LHCN-M2 (cell line): ENCODE measurements around the gene CLK3. TPM values are rescaled to one million over a fixed set of nuclear protein-coding genes. Genes with fewer than 3 reads are reported as not detected.
A peak's percentile ranks its signal among the peaks of the same experiment; 100 is the strongest.
"Not testable (repeated sequence)": the region's sequence is repeated elsewhere in the genome, so short reads cannot be mapped to it uniquely, and the experiment has no call there.

Experiments
- DNase-seq: peaks from one replicate; pipeline ENCODE4 v3.0.0-alpha.2; 2012; ENCODE audit warnings: low read depth
- total RNA-seq: library from RNA; depleted of rRNA; stranded (reverse); fragments of >200 nt; gene quantifications from 2 replicates; pipeline ENCODE4 v1.2.3, GENCODE V29; 2014

CLK3 gene
- total RNA-seq, 1 experiment from 2014 or later: 60.5 TPM

DNA sequence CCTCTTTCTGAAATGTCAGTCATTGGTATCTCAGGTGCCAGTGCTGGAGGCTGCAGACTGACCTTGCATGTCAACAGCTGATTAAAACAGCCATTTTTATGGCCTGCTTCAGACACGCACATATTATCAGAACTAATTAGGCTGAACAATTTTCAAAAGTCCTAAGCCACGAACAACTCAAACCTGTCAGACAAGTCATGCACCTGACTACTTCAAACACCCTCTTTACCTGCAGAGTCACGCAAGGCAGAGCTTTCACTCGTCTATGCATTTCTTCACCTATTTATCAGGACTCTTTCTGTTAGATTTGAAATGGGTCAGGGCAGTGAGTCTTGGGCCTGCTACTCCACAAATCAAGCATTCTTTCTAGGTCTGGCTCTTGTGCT lies 26.7 kb downstream of the CLK3 start:
- no peak for DNase-seq

- DNase-seq: no peak
Observed at GRCh38 chr15:74642734-74643664, 27.4 kb downstream of the CLK3 start.

GRCh38 chr15:74643665-74644204 lies 28.1 kb downstream of the CLK3 start:
- no peak for DNase-seq

DNA sequence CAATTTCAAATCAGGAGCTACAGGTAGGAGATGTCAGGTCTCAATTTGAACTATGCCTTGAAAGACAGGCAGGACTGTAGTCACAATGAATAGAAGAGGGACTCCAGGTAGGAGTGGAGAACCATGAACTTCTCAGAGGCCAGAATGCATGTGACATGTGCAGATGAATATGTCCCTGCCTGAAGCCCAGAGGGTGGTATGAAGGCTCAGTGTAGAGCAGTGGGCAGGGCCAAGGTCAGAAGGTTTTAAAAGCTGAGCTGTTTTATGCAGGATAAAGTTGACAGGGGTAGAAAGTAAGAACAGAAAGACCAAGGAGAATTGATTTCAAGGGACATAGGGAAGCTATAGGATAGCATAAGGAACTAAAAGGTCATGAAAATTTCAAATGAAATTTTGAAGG lies 30.8 kb downstream of the CLK3 start:
- no peak for DNase-seq

DNA sequence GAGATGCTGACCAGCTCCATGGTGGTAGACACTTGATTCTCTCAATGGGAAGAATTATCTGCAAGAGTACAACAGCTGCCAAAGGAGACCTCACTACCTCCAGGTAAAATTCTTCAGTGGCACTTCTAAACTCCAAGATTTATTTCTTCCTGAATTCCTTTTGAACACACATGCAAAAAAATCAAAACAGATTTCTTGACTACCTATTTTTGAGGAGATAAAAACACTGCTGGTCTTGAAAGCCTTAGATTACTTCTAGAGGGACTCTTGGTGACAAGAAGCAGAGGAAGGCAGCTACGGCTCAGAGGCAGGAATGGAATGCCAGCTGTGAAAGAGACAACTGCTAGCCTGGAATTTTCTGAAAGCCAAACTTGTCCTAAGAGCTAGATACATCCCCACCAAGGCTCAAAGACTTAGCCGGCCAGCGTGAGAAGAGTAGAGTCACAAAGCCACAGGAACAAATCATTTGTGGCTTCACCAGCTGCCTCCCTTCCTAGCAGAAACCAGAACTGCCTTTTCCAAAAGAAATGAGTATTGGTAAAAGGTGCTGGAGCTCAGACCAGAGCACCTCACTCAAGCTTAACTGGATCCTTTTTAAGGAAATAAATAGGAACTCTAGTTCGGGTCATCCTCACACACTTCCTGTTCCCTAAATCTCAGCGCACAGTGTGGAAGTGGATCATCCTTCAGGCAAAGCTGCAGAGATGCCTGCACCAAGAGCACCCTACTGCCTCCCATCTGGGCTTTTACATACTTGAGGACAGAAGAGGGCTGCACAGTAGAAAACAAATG lies 32.6 kb downstream of the CLK3 start:
- peak; percentile 71 for DNase-seq

- peak; percentile 46 for DNase-seq
Observed at GRCh38 chr15:74651242-74651741, 35.7 kb downstream of the CLK3 start.

GRCh38 chr15:74653426-74654102 lies 37.9 kb downstream of the CLK3 start:
- DNase-seq: peak; percentile 84

- no peak for DNase-seq
Observed at GRCh38 chr15:74655424-74655823, 39.8 kb downstream of the CLK3 start.

DNA sequence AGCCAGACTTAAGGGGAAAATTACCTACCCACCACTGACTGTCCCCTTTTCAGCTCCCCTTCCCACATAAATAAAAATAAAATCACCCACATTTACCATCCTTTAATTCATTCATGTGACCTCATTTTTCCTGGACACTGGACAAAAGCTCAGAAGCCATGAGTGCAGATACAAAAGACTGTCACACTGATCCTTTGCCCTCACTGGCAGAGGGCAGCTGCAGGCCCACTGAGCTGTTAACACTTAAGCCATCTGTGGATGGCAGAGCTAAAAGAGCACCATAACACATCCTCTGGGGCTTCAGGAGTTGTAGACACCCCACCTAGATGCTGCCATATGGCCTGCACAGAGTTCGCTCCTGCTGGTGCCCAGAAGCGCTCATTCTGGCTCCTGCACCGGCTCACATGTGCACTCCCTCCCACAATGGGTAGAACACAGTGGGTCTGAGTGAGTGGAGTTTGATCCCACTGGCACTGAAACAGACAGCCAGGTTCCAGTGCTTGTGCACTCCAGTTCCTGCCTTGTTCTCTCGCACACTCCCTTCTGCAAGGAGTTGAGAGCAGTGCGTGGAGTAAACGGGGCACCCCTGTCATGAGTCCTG lies 41.4 kb downstream of the CLK3 start:
- no peak for DNase-seq

GRCh38 chr15:74657846-74658245 lies 42.2 kb downstream of the CLK3 start:
- DNase-seq: no peak

DNA sequence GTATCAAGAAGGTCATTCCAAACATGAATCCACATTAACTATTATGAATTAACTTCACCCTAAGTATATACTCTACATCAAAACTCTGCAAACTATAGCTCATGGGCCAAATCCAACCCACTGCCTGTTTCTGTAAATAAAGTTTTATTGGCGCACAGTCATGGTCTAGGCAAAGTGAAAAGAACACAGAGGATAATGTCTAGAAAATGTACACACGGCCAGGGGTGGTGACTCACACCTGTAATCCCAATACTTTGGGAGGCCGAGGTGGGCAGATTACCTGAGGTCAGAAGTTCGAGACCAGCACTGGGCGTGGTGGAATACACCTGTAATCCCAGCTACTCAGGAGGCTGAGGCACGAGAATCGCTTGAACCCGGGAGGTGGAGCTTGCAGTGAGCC lies 45.6 kb downstream of the CLK3 start:
- not testable (repeated sequence) for DNase-seq

- DNase-seq: no peak
Observed at GRCh38 chr15:74662064-74662860, 46.6 kb downstream of the CLK3 start.

GRCh38 chr15:74663303-74664027 lies 47.8 kb downstream of the CLK3 start:
- no peak for DNase-seq

GRCh38 chr15:74664028-74664616 lies 48.5 kb downstream of the CLK3 start:
- no peak for DNase-seq

DNA sequence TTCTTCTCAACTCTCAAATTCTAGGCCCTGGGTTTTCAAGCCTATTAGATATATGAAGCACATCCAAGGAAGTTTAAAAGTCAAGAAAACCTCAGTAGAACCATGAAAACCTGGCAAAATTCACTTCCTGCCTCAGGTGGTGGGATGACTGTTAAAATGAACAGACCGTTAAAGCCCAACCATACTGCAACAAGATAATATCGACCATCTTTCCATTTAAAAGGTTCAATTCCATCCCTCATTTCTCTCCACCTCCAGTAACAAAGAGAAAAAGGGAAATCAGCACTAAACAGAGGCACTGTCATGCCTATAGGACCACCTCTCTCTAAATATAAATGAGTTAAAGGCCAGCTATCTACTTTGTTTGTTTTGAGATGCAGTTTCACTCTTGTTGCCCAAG lies 49.0 kb downstream of the CLK3 start:
- DNase-seq: no peak

- DNase-seq: no peak
Observed at GRCh38 chr15:74667975-74668374, 52.3 kb downstream of the CLK3 start.

GRCh38 chr15:74669627-74670026 lies 54.0 kb downstream of the CLK3 start:
- no peak for DNase-seq

GRCh38 chr15:74674161-74674560 lies 58.5 kb downstream of the CLK3 start:
- DNase-seq: no peak

DNA sequence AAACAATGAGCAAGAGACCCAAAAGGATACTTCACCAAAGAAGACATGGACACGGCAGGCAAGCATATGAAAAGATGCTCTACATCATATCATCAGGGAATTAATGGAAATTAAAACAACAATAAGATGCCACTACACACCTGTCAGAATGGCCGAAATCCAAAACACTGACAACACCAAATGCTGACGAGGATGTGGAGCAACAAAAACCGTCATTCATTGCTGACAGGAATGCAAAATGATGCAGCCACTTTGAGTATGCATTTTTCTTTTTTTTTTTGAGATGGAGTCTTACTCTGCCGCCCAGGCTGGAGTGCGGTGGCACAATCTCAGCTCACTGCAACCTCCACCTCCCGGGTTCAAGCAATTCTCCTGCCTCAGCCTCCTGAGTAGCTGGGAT lies 61.2 kb downstream of the CLK3 start:
- no peak for DNase-seq
